Right lobe of liver (tissue), 4 donors: Measurements from ENCODE around the gene ARL11.

ENCODE experiments used
- POLR2A ChIP-seq: fragments of 450-650 bp; IDR thresholded peaks from one replicate; pipeline ENCODE4 v1.6.1; 2017; ENCODE audit warnings: antibody characterized with exemption, mild to moderate bottlenecking
- TF ChIP-seq, protein P1 (sequence below), 4 donors: fragments of 200-600 bp in 3 of 4; fragments of 450-650 bp in 1 of 4; IDR thresholded peaks; one replicate each; pipeline versions ENCODE4 v1.5.1 to v1.8.0; 2016 to 2022; ENCODE audit warnings: antibody characterized with exemption in 4 of 4, mild to moderate bottlenecking in 2 of 4
- donor health status: DM: no; HTN: no; CAD: no.
- donor health status: DM: no; HTN: no; CAD: no.
- donor health status: DM: no; HTN: yes; CAD: no.

DNA sequence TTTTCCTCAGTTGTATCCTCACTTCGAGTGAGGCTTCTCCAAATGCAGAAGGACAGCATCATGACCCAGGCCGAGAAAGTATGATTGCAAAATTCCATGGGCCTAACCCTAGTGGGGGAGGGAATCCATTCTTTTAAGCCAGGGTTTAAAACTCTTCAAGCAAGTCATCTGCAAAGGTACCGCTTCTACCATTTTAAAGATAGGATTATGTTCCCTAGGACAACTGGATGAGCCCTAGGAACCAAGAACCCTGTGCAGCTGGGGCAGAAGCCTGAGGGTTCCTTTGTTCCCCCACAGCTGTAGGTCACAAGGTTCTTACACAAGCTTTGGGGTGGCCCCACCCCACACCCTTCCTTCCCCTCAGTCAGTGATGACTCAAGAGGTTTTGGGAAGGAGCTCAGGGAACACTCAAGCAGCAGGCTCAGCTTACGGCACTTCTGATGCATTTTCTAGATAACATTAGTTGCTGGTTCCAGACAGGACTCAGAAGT lies 13.5 kb downstream of the ARL11 start:
- TF ChIP-seq, protein P1, sequence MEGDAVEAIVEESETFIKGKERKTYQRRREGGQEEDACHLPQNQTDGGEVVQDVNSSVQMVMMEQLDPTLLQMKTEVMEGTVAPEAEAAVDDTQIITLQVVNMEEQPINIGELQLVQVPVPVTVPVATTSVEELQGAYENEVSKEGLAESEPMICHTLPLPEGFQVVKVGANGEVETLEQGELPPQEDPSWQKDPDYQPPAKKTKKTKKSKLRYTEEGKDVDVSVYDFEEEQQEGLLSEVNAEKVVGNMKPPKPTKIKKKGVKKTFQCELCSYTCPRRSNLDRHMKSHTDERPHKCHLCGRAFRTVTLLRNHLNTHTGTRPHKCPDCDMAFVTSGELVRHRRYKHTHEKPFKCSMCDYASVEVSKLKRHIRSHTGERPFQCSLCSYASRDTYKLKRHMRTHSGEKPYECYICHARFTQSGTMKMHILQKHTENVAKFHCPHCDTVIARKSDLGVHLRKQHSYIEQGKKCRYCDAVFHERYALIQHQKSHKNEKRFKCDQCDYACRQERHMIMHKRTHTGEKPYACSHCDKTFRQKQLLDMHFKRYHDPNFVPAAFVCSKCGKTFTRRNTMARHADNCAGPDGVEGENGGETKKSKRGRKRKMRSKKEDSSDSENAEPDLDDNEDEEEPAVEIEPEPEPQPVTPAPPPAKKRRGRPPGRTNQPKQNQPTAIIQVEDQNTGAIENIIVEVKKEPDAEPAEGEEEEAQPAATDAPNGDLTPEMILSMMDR (IDR thresholded peaks at IDR 0.05): no peak
- no peak for TF ChIP-seq POLR2A
